NCI-H2227 (cell line): Measurements from ENCODE around the gene QKI.
"Not testable (repeated sequence)": the region's sequence is repeated elsewhere in the genome, so short reads cannot be mapped to it uniquely, and the experiment has no call there.

Experiments used
- DNase-seq: peaks from one replicate; lab custom pipeline; 2025; ENCODE audit not compliant: unreplicated experiment; lab: John Stamatoyannopoulos, UW

Gene QKI

GRCh38 chr6:163413345-163414116, 987 bp upstream of the QKI start:
- DNase-seq: peak; percentile 86

- no peak for DNase-seq
These were observed 565 bp downstream of the QKI start for GRCh38 chr6:163414946-163415619.

DNA sequence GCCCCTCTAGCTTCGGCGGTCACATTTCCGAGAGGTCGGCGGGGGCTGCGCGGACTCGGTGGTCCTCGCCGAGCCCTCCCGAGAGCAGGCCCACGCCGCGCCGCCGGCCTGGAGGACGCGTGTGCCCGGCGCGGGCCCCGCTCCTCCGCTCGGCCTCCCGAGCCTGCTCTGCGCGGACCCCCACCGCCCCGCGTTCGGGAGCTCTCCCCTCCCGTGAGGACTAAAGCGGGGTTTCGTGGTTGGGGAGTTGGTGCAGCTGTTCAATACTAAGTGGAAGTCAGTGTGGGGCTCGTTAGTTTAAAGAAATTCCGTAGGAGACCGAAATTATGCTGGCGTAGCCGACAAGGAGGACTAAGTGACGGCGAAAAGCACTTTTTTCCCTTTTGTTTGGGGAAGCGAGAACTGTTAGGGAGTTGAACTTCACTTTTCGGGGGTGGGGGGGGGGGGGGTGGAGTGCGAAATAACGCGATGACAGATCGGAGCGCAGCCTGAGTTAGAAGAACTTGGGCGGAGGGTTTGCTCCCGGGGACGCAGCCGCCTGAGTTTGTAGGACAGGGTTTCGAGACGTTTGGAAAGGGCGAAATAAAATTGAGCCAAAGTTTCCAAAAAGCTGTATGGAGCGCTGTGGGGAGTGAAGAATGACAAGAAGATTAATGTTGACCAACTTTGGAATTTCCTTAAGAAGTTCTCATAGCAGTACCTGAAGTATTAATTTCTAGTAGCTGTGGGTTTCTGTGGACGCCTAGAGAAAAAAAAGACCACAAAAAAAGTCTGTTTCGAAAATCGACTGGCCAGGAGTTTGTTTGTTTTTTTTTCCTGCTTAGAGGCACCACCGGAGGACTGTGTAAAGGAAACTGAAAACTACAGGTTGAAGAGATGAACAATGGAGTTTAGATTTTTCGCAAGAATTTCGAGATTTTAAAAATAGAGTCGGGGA, 1.4 kb downstream of the QKI start:
- DNase-seq: peak; percentile 13

DNA sequence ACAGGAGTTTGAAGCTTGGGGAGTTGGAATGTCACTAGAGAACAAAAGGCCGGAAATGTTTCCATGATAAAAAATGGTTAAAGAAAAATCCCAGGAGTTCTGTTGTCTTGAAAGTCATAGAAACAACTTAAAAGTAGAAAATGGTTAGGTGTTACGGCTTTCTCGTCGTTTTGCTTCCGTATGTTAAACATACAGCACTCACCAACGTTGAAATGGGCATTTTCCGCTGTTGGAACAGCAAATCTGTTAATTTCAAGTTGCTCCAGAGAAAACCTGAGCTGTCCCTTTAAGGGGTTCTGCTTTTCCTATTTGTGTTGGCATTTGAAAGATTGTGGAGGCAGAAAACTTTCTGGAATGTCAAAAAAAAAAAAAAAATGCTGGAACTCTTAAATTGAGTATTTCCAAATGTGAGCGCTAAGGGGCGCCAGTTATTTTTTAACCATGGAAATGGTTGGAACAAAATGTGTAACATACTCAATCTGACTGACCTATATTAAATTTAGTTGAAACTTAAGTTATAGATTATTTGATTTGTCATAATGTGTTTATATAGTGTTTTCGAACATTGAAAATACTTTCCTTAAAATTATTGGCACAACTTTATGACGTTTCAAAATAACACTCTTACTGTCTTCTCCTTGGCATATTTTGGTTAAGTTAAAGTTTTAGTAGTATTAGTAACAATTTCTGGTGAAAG, 2.2 kb downstream of the QKI start:
- DNase-seq: peak; percentile 7

DNA sequence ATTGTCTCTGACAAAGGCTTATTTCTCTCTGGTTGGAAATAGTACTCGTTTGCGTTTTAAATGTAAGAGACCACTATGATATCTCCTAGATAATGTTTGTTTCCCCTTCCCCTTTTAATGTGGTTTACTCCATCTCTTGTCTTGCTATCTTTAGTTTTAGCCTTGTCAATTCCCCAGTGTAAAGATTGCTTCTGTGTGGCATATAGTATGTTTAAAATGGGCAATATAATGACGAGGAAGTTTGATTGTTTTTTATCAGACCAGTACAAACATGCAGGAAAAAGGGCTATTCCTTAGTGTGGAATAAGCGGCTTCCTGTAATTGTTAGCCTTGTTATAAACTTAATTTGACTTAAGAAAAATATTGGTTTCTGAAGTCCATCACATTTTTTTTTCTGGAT, 3.1 kb downstream of the QKI start:
- no peak for DNase-seq

DNA sequence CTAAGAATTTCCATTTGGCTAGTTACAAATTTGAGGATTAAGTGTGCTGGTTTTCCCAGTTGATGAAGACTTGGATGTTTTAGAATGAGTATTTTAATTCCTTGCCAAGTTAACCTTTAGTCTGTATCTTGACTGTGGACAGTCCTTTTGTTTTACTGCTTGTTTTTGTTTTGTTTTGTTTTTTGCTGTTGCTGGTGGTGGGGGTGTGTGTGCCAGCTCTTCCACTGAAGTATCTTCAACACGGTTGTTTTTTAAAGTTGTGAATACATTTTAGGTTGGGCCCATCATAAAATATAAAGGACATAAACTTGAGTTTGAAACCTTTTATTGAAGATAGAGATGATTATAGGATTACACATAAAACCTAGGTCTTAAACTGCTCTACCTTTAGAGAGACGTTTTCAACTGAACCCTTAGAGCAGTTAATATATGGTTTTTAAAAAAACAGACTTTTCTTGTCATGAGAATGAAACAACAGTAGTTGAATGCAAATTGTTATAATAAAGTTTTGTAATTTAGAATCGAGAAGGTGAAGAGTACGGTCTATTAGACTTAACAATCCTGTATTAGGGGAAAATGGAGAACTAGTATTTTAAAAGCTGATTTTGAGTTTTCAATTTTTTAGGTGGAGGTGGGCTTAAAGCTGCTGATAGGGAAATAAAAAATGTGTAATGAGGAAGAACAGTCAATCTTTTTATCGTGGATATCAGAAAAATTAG, 4.0 kb downstream of the QKI start:
- no peak for DNase-seq

GRCh38 chr6:163419413-163420288, 5.1 kb downstream of the QKI start:
- DNase-seq: no peak

DNA sequence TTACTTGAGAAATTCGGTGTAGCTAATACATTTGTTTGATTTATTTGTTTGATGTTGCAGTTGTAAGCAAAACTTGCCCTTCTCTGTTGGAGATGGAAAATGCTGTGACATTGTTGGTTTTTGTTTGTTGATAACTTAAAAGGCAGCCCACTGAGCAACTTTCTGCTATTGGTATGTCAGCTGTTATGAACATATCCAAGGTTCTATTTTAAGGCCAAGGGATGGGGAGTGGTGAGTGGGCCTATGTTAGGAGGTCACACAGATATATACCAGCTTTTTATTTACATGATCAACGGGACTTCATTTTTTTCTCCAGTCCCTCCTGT, 5.7 kb downstream of the QKI start:
- DNase-seq: no peak

DNA sequence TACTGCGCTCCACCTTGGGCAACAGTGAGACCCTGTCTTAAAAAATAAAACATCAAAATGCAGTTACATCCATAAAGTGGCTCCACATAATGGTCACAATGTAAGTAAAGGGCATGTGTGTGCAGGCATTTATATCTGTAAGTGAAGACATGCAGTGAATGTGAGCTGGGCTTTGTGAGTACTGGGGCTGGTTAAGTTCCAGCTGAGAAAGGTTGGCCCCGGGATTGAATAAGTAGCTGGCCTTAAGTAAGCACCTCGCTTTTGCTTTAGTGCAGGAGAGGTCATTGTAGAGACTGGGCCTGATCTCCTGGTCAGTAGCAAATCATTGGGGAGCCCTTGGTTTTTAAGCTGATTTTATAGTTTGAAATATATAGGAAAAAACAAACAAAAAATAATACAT, 8.0 kb downstream of the QKI start:
- DNase-seq: no peak

GRCh38 chr6:163423696-163424095, 9.2 kb downstream of the QKI start:
- no peak for DNase-seq

DNA sequence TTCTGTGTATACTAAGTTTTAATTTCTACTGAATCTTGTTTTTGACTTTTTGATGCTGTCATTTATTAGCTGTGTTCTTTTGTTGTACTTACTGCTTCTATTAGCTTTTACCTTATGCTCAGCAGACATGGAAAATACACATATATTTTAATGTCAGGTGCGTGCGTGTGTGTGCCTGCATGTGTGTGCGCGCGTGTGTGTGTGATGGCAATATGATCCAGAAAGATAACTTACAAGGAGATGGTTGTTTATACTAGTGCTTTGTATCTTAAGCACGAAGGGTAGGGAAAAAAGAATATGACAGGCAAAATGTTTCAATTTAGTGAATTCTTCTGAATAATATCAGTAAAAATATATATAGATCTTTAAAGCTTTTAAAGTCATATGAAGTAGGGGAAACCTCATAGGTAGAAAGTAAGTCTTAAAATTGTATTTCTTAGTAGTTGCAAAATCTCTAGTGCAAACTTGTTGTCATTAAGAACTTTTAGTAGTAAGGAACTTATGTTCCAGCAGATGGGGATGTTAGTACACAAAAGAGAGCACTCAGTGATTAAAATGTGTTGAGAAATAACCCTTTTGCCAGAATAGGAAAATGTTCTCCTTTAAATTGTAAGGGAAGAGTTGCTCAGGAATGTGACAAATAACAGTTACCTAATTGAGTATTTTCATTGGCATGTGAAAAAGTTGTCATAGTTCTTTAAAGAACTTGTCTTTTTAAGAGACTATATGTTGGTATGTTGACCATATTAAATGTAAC, 13.2 kb downstream of the QKI start:
- DNase-seq: no peak

DNA sequence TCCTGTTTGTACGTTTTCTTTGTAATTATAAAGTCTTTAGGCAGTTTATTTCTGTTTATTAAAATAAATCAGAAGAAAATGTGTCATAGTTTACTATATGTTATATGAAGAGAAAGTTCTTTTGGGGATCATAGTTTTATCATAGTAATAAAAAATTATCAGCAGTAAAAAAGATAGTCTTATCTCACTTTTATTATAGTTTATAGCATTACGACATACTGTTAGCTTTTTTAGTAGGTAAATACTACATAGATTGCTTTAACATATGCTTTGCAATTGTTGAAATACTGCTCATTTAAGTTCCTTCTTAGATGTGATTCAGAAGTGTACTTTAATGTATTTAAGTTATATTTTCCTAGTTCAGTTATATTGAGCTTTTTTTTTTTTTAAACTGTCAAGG, 13.9 kb downstream of the QKI start:
- no peak for DNase-seq

DNA sequence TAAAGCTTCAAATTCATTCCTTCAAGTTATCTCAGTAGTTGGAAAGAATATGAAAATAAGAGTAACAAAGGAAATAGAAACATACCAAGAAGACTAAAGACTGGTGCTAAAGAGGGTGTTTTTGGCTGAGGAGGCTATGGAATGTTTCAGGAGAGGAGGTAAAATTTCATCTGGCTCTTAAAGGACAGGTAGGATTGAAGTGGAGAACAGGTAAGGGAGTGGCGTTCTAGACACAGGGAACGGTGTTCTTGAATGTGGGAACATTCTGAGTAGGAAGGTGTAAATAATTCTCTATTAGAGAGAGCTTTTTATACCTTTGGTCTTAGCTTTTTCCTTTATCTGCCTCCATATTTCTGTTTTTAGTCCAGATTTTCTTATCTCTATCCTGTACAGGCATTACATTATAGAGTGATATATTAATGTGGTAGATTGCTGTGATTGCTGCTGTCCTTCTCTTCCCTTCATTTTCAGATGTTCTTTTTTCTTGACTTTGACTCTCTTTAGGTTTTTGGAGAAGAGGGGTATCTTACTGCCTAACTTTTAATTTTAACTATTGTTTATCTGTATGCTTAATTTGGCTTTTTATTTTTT, 15.4 kb downstream of the QKI start:
- no peak for DNase-seq

DNA sequence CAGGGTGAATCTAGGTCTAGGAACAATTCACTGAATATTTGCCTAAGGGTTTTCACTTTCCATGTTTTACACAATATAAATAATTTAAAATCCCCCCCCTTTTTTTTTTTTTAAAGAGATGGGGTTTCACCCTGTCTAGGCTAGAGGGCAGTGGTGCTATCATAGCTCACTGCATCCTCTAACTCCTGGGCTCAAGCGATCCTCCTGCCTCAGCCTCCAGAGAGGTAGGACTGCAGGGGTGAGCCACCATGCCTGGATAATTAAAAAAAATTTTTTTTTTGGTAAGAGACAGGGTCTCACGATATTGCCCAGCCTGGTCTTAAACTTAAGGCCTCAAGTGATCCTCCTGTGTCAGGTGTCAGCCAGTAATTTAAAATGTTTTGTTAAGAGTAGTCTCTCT, 17.8 kb downstream of the QKI start:
- no peak for DNase-seq

DNA sequence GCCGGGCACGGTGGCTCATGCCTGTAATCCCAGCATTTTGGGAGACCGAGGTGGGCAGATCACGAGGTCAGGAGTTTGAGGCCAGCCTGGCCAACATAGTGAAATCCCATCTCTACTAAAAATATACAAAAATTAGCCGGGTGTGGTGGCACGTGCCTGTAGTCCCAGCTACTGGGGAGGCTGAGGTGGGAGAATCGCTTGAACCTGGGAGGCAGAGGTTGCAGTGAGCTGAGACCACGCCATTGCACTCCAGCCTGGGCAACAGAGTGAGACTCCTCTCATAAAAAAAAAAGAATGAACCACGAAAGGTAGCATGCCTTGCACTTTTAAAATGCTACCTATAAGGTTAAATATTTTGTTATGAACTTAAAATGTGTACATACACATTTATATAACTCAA, 19.0 kb downstream of the QKI start:
- DNase-seq: not testable (repeated sequence)

GRCh38 chr6:163435023-163435422, 20.5 kb downstream of the QKI start:
- no peak for DNase-seq

GRCh38 chr6:163436843-163437242, 22.3 kb downstream of the QKI start:
- DNase-seq: no peak

DNA sequence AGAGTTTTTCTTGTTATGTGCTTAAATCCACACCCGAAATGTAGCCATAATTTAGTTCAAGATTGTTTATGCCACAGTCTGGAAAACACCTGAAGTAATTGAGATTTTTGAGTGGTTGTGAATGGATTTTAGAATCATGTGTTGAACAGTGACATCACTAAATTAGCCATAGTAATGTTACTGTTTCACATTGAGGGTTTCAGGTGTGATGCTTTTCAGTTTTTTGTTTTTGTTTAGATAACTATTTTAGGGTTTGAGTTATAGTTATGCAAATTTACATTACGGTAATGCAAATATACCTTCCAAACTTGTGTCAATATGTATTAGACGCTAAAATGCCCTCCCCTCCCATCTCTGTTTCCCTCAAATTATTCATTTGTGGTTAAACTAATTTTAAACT, 22.9 kb downstream of the QKI start:
- no peak for DNase-seq
